Measurements from ENCODE around the gene MLH3.

MLH3 gene

GRCh38 chr14:75066691-75067090 is 15.4 kb upstream of the MLH3 start:
- no peak for DNase-seq (ENCODE audit: low spot score)

GRCh38 chr14:75064205-75064567 is 12.9 kb upstream of the MLH3 start:
- no peak for DNase-seq (ENCODE audit: low spot score)

GRCh38 chr14:75063491-75064204 is 12.4 kb upstream of the MLH3 start, which contains the start of gene ACYP1:
ACYP1 (minus strand) TSS chr14:75064024; CDS start chr14:75063553, 471 bp downstream.
- peak; percentile 87 for DNase-seq (ENCODE audit: low spot score)

GRCh38 chr14:75063013-75063412 is 11.7 kb upstream of the MLH3 start:
- no peak for DNase-seq (ENCODE audit: low spot score)

GRCh38 chr14:75060420-75060819 is 9.2 kb upstream of the MLH3 start:
- DNase-seq (ENCODE audit: low spot score): no peak

GRCh38 chr14:75059642-75060041 is 8.4 kb upstream of the MLH3 start:
- DNase-seq (ENCODE audit: low spot score): no peak

GRCh38 chr14:75054421-75054820 is 3.2 kb upstream of the MLH3 start:
- no peak for DNase-seq (ENCODE audit: low spot score)

GRCh38 chr14:75053396-75054291 is 2.4 kb upstream of the MLH3 start:
- no peak for DNase-seq (ENCODE audit: low spot score)

GRCh38 chr14:75051556-75051899 is 261 bp upstream of the MLH3 start:
- DNase-seq (ENCODE audit: low spot score): no peak

- DNase-seq (ENCODE audit: low spot score): no peak
These were observed 1.5 kb downstream of the MLH3 start for GRCh38 chr14:75049731-75050201.

- DNase-seq (ENCODE audit: low spot score): peak; percentile 85
These were observed 2.1 kb downstream of the MLH3 start for GRCh38 chr14:75049136-75049535.

- DNase-seq (ENCODE audit: low spot score): peak; percentile 72
These were observed 3.2 kb downstream of the MLH3 start for GRCh38 chr14:75048101-75048500.

GRCh38 chr14:75047506-75047905 is 3.8 kb downstream of the MLH3 start:
- DNase-seq (ENCODE audit: low spot score): no peak

GRCh38 chr14:75046899-75047298 is 4.4 kb downstream of the MLH3 start:
- no peak for DNase-seq (ENCODE audit: low spot score)

- peak; percentile 27 for DNase-seq (ENCODE audit: low spot score)
These were observed 5.0 kb downstream of the MLH3 start for GRCh38 chr14:75046275-75046674.

- DNase-seq (ENCODE audit: low spot score): no peak
These were observed 6.5 kb downstream of the MLH3 start for GRCh38 chr14:75044752-75045151.

- no peak for DNase-seq (ENCODE audit: low spot score)
These were observed 6.9 kb downstream of the MLH3 start for GRCh38 chr14:75044322-75044721.

GRCh38 chr14:75042035-75042434 is 9.2 kb downstream of the MLH3 start:
- DNase-seq (ENCODE audit: low spot score): no peak

- no peak for DNase-seq (ENCODE audit: low spot score)
These were observed 9.7 kb downstream of the MLH3 start for GRCh38 chr14:75041613-75042012.

- no peak for DNase-seq (ENCODE audit: low spot score)
These were observed 10.3 kb downstream of the MLH3 start for GRCh38 chr14:75040959-75041358.

GRCh38 chr14:75040507-75040906 is 10.8 kb downstream of the MLH3 start:
- DNase-seq (ENCODE audit: low spot score): no peak

GRCh38 chr14:75032939-75033338 is 18.3 kb downstream of the MLH3 start:
- no peak for DNase-seq (ENCODE audit: low spot score)

- no peak for DNase-seq (ENCODE audit: low spot score)
These were observed 21.1 kb downstream of the MLH3 start for GRCh38 chr14:75030147-75030546.

Data from pons (tissue), 1 donor.